Measurements from ENCODE around the gene PRKCQ.

DNA sequence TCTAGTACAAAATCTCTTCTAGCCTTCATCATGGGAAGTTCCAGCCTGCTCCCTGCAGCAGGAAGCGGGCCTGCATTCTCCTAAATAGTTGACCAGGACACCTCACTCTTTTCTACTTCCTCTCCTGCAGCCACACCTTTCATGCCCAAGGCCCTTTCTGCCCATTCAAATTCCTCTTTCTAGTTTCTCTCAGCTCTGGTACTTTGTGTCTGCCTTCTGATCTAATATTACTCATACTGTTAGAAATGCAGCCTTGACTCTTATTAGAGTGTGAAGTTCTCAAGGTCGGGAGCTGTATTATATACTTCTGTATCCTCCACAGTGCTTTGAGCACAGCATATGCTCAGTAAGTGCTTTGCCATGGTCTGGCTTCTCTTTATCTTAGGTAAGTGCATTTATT lies 103.1 kb downstream of the PRKCQ start:
- TF ChIP-seq CTCF (IDR thresholded peaks at IDR 0.05; ENCODE audit: poor library complexity), result no peak
- no peak for TF ChIP-seq EZH2phosphoT487 (IDR thresholded peaks at IDR 0.05; ENCODE audit: low read depth, severe bottlenecking, unreplicated experiment)
- TF ChIP-seq EZH2 (IDR thresholded peaks at IDR 0.05; ENCODE audit: borderline replicate concordance), result no peak

Data from hepatocyte (in vitro differentiated cells).